Chondrocyte (in vitro differentiated cells): ENCODE results near the gene MUC2. TPM values are rescaled to one million over a fixed set of nuclear protein-coding genes. Genes with fewer than 3 reads are reported as not detected.
A peak's percentile ranks its signal among the peaks of the same experiment; 100 is the strongest.

ENCODE experiments used
- DNase-seq: peaks from one replicate; pipeline ENCODE4 v3.0.0; 2021; ENCODE audit warnings: mixed read lengths, low spot score
- H3K27ac Mint-ChIP-seq: one replicate; pipeline ENCODE4 v1.8.0; 2021; ENCODE audit warnings: mild to moderate bottlenecking, moderate library complexity, mixed read lengths; ENCODE audit not compliant: unreplicated experiment
- H3K27me3 Mint-ChIP-seq: 2 replicates; pipeline ENCODE4 v1.8.0; 2021; ENCODE audit warnings: low read depth, mixed read lengths
- H3K36me3 Mint-ChIP-seq: 2 replicates; pipeline ENCODE4 v1.8.0; 2021; ENCODE audit warnings: low read depth, mixed read lengths
- H3K4me1 Mint-ChIP-seq: 2 replicates; pipeline ENCODE4 v1.8.0; 2021; ENCODE audit warnings: low read depth, mild to moderate bottlenecking, mixed read lengths
- H3K4me3 Mint-ChIP-seq: one replicate; pipeline ENCODE4 v1.8.0; 2021; ENCODE audit warnings: mild to moderate bottlenecking, moderate library complexity, mixed read lengths; ENCODE audit not compliant: unreplicated experiment
- H3K9me3 Mint-ChIP-seq: 2 replicates; pipeline ENCODE4 v1.8.0; 2021; ENCODE audit warnings: low read depth, mixed read lengths
- CTCF ChIP-seq: fragments of 200-600 bp; sonication (generic); IDR thresholded peaks from 2 replicates; pipeline ENCODE4 v1.5.0; 2021; ENCODE audit warnings: antibody characterized with exemption, mild to moderate bottlenecking, moderate library complexity
- total RNA-seq: library from RNA; stranded (reverse); gene quantifications from 3 replicates; pipeline ENCODE4 v1.2.1, GENCODE V29; 2021

MUC2 gene
- total RNA-seq, 1 donor from 2014 or later: not detected

GRCh38 chr11:1109101-1109917 is 34.6 kb downstream of the MUC2 start:
- Mint-ChIP-seq H3K36me3 (no peaks in the 10 kb centered on the region), H3K4me3 (no peak overlapping the region), H3K27ac (no peak overlapping the region), H3K4me1 (no peaks in the 10 kb centered on the region), H3K9me3 (no peaks in the 10 kb centered on the region), H3K27me3 (peaks cover 6% of the 10 kb centered on the region)
- peak; percentile 84 for DNase-seq
- no peak for TF ChIP-seq CTCF

- no peaks in the 10 kb centered on the region for H3K9me3 Mint-ChIP-seq
- peaks cover 11% of the 10 kb centered on the region for H3K27me3 Mint-ChIP-seq
- no peak overlapping the region for H3K4me3 Mint-ChIP-seq
- peak; percentile 66 for DNase-seq
- H3K36me3 Mint-ChIP-seq: no peaks in the 10 kb centered on the region
- TF ChIP-seq CTCF: no peak
- H3K4me1 Mint-ChIP-seq: no peaks in the 10 kb centered on the region
- H3K27ac Mint-ChIP-seq: no peak overlapping the region
Measured at GRCh38 chr11:1109918-1110705, 35.4 kb downstream of the MUC2 start.

GRCh38 chr11:1111545-1112212 is 37.0 kb downstream of the MUC2 start:
- TF ChIP-seq CTCF: no peak
- H3K4me1 Mint-ChIP-seq: no peaks in the 10 kb centered on the region
- peak; percentile 66 for DNase-seq
- peaks cover 15% of the 10 kb centered on the region for H3K27me3 Mint-ChIP-seq
- no peak overlapping the region for H3K4me3 Mint-ChIP-seq
- H3K9me3 Mint-ChIP-seq: no peaks in the 10 kb centered on the region
- H3K36me3 Mint-ChIP-seq: no peaks in the 10 kb centered on the region
- no peak overlapping the region for H3K27ac Mint-ChIP-seq

- H3K4me1 Mint-ChIP-seq: no peaks in the 10 kb centered on the region
- H3K4me3 Mint-ChIP-seq: no peak overlapping the region
- peaks cover 19% of the 10 kb centered on the region for H3K27me3 Mint-ChIP-seq
- no peak for TF ChIP-seq CTCF
- peak; percentile 61 for DNase-seq
- no peak overlapping the region for H3K27ac Mint-ChIP-seq
- no peaks in the 10 kb centered on the region for H3K9me3 Mint-ChIP-seq
- no peaks in the 10 kb centered on the region for H3K36me3 Mint-ChIP-seq
Measured at GRCh38 chr11:1112351-1113191, 37.9 kb downstream of the MUC2 start.
